Neural cell (in vitro differentiated cells): ENCODE data around the gene ARHGEF26. TPM values are rescaled to one million over a fixed set of nuclear protein-coding genes. Genes with fewer than 3 reads are reported as not detected.

Experiments
- H2AFZ ChIP-seq: fragments of 200-600, 300-800 bp; sonication (generic), shearing (Covaris generic); 2 replicates; pipeline ENCODE4 v1.6.0; 2014; ENCODE audit warnings: low read depth, mild to moderate bottlenecking, antibody characterized with exemption, low read length, moderate library complexity
- H3F3A ChIP-seq: fragments of 200-600 bp; shearing (Covaris generic); 2 replicates; pipeline ENCODE4 v1.6.1; 2016; ENCODE audit warnings: mild to moderate bottlenecking, moderate library complexity, mixed read lengths, antibody characterized with exemption, low read length; ENCODE audit not compliant: insufficient read depth, poor library complexity, severe bottlenecking
- H3K27ac ChIP-seq: fragments of 200-600, 300-800 bp; sonication (generic), shearing (Covaris generic); 2 replicates; pipeline ENCODE4 v1.5.1; 2014; ENCODE audit warnings: mild to moderate bottlenecking, low read length, moderate library complexity
- H3K27me3 ChIP-seq: fragments of 300-800, 200-600 bp; sonication (generic), shearing (Covaris generic); 2 replicates; pipeline ENCODE4 v1.6.0; 2014; ENCODE audit warnings: mild to moderate bottlenecking, low read depth, low read length, moderate library complexity; ENCODE audit not compliant: insufficient read depth
- H3K36me3 ChIP-seq: fragments of 300-800, 200-600 bp; sonication (generic), shearing (Covaris generic); 2 replicates; pipeline ENCODE4 v1.5.1; 2014; ENCODE audit warnings: mild to moderate bottlenecking, antibody characterized with exemption, low read length, moderate library complexity; ENCODE audit not compliant: insufficient read depth
- H3K4me2 ChIP-seq: fragments of 300-800, 200-600 bp; sonication (generic), shearing (Covaris generic); 2 replicates; pipeline ENCODE4 v1.6.0; 2014; ENCODE audit warnings: mild to moderate bottlenecking, low read length
- H3K4me3 ChIP-seq: fragments of 300-800, 200-600 bp; sonication (generic), shearing (Covaris generic); 2 replicates; pipeline ENCODE4 v1.5.1; 2014; ENCODE audit warnings: mild to moderate bottlenecking, low read length, moderate library complexity
- H3K79me2 ChIP-seq: fragments of 200-600 bp; shearing (Covaris generic); replicated peaks from 2 replicates; pipeline ENCODE4 v1.6.0; 2014; ENCODE audit warnings: mild to moderate bottlenecking, low read length, moderate library complexity; ENCODE audit not compliant: insufficient read depth
- H3K9ac ChIP-seq: fragments of 300-800, 200-600 bp; sonication (generic), shearing (Covaris generic); 2 replicates; pipeline ENCODE4 v1.6.1; 2016; ENCODE audit warnings: mild to moderate bottlenecking, low read length, mixed read lengths
- H3K9me2 ChIP-seq: fragments of 200-600 bp; shearing (Covaris generic); 2 replicates; pipeline ENCODE4 v1.6.1; 2016; ENCODE audit warnings: mild to moderate bottlenecking, low read length, mixed read lengths; ENCODE audit not compliant: insufficient read depth
- H3K9me3 ChIP-seq: fragments of 200-600, 300-800 bp; sonication (generic), shearing (Covaris generic); 2 replicates; pipeline ENCODE4 v1.6.1; 2016; ENCODE audit warnings: mild to moderate bottlenecking, mixed run types, low read length, moderate library complexity, mixed read lengths
- H4K20me1 ChIP-seq: fragments of 200-600 bp; shearing (Covaris generic); 2 replicates; pipeline ENCODE4 v1.6.1; 2016; ENCODE audit warnings: mild to moderate bottlenecking, mixed run types; ENCODE audit not compliant: insufficient read depth
- EP300 ChIP-seq: fragments of 450-650 bp; conservative IDR thresholded peaks from 2 replicates; pipeline ENCODE4 v1.6.1; 2014; ENCODE audit warnings: antibody characterized with exemption, mild to moderate bottlenecking, moderate library complexity; ENCODE audit not compliant: poor library complexity, severe bottlenecking
- EZH2 ChIP-seq: fragments of 200-600, 300-800 bp; shearing (Covaris generic), sonication (generic); IDR thresholded peaks from 2 replicates; pipeline ENCODE4 v1.6.1; 2014; ENCODE audit warnings: antibody characterized with exemption, low read length, borderline replicate concordance, mild to moderate bottlenecking; ENCODE audit not compliant: insufficient read depth, poor library complexity, severe bottlenecking
- MXI1 ChIP-seq: fragments of 450-650 bp; conservative IDR thresholded peaks from 2 replicates; pipeline ENCODE4 v1.6.1; 2014; ENCODE audit warnings: antibody characterized with exemption, mild to moderate bottlenecking; ENCODE audit not compliant: poor library complexity, severe bottlenecking
- POLR2AphosphoS5 ChIP-seq: IDR thresholded peaks from 2 replicates; pipeline ENCODE4 v1.6.1; 2012
- RAD21 ChIP-seq: fragments of 450-650 bp; conservative IDR thresholded peaks from 2 replicates; pipeline ENCODE4 v1.6.1; 2014; ENCODE audit warnings: antibody characterized with exemption, mild to moderate bottlenecking, moderate library complexity
- SMC3 ChIP-seq: fragments of 450-650 bp; conservative IDR thresholded peaks from 2 replicates; pipeline ENCODE4 v1.6.1; 2014; ENCODE audit warnings: antibody characterized with exemption, mild to moderate bottlenecking, moderate library complexity; ENCODE audit not compliant: poor library complexity
- TAF1 ChIP-seq: IDR thresholded peaks from 2 replicates; pipeline ENCODE4 v1.6.1; 2012; ENCODE audit warnings: low read depth
- polyA plus RNA-seq: library from polyadenylated mRNA; depleted of rRNA; stranded (reverse); fragments of >200 nt; gene quantifications from 2 replicates; pipeline ENCODE4 v1.2.3, GENCODE V29; 2014
- TF ChIP-seq, protein P1 (sequence below): fragments of 450-650 bp; IDR thresholded peaks from 2 replicates; pipeline ENCODE4 v1.5.1; 2014; ENCODE audit warnings: antibody characterized with exemption, mild to moderate bottlenecking, moderate library complexity; ENCODE audit not compliant: poor library complexity, severe bottlenecking
- TF ChIP-seq, protein P2 (sequence below): IDR thresholded peaks from 2 replicates; pipeline ENCODE4 v1.6.1; 2012; ENCODE audit warnings: borderline replicate concordance

ARHGEF26 gene
- polyA plus RNA-seq, 1 donor from 2014 or later, result 5.7 TPM

DNA sequence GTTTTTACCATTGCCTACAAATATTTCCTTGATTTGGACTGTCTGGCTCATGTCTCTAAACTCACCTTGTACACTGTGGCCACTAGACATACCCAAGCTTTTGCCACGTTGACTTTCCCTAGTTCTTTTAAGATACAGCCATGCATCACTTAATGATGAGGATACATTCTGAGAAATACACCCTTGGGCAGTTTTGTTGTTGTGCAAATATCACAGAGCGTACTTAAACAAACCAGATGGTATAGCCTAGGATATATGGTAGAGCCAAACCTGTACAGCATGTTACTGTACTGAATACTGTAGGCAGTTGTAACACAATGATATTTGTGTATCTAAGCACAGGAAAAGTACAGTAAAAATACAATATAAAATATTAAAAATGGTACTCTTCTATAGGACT is 5.5 kb downstream of the ARHGEF26 start:
- no peaks in the 10 kb centered on the region for H3F3A ChIP-seq

DNA sequence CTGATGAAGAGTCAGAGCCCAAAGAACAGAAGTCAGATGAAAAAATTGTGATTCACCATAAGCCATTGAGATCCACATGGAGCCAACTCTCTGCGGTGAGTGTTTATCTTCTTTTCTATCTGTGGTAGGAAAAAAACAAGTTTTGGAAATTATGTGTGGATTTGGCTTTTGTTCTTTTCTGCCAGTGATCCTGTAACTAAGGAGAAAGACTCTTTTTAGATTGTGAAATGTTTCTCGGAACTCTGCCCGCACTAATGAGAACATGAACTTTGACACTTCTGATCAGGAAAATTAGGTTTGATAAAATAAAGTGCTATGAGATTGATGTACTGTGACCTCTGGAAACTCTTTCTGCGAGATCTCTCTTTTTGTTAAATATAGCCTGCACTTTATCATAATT is 8.4 kb downstream of the ARHGEF26 start:
- H3K9me2 ChIP-seq, result no peaks in the 10 kb centered on the region
- no peaks in the 10 kb centered on the region for H3K36me3 ChIP-seq
- H3K4me3 ChIP-seq, result no peak overlapping the region
- H3K4me2 ChIP-seq, result no peak overlapping the region
- no peak overlapping the region for H3K27ac ChIP-seq
- H4K20me1 ChIP-seq, result no peaks in the 10 kb centered on the region
- TF ChIP-seq EZH2 (no peak), MXI1 (no peak), TAF1 (no peak), SMC3 (no peak), RAD21 (no peak), POLR2AphosphoS5 (no peak), EP300 (no peak)
- TF ChIP-seq, protein P1, sequence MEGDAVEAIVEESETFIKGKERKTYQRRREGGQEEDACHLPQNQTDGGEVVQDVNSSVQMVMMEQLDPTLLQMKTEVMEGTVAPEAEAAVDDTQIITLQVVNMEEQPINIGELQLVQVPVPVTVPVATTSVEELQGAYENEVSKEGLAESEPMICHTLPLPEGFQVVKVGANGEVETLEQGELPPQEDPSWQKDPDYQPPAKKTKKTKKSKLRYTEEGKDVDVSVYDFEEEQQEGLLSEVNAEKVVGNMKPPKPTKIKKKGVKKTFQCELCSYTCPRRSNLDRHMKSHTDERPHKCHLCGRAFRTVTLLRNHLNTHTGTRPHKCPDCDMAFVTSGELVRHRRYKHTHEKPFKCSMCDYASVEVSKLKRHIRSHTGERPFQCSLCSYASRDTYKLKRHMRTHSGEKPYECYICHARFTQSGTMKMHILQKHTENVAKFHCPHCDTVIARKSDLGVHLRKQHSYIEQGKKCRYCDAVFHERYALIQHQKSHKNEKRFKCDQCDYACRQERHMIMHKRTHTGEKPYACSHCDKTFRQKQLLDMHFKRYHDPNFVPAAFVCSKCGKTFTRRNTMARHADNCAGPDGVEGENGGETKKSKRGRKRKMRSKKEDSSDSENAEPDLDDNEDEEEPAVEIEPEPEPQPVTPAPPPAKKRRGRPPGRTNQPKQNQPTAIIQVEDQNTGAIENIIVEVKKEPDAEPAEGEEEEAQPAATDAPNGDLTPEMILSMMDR, result no peak
- TF ChIP-seq, protein P2, sequence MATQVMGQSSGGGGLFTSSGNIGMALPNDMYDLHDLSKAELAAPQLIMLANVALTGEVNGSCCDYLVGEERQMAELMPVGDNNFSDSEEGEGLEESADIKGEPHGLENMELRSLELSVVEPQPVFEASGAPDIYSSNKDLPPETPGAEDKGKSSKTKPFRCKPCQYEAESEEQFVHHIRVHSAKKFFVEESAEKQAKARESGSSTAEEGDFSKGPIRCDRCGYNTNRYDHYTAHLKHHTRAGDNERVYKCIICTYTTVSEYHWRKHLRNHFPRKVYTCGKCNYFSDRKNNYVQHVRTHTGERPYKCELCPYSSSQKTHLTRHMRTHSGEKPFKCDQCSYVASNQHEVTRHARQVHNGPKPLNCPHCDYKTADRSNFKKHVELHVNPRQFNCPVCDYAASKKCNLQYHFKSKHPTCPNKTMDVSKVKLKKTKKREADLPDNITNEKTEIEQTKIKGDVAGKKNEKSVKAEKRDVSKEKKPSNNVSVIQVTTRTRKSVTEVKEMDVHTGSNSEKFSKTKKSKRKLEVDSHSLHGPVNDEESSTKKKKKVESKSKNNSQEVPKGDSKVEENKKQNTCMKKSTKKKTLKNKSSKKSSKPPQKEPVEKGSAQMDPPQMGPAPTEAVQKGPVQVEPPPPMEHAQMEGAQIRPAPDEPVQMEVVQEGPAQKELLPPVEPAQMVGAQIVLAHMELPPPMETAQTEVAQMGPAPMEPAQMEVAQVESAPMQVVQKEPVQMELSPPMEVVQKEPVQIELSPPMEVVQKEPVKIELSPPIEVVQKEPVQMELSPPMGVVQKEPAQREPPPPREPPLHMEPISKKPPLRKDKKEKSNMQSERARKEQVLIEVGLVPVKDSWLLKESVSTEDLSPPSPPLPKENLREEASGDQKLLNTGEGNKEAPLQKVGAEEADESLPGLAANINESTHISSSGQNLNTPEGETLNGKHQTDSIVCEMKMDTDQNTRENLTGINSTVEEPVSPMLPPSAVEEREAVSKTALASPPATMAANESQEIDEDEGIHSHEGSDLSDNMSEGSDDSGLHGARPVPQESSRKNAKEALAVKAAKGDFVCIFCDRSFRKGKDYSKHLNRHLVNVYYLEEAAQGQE, result no peak
- no peak overlapping the region for H3K9ac ChIP-seq
- H2AFZ ChIP-seq, result no peak overlapping the region
- no peaks in the 10 kb centered on the region for H3K9me3 ChIP-seq
- H3F3A ChIP-seq, result no peaks in the 10 kb centered on the region
- no peaks in the 10 kb centered on the region for H3K27me3 ChIP-seq
- no peaks in the 10 kb centered on the region for H3K79me2 ChIP-seq

More for the DNA sequence above, 5.5 kb downstream of the ARHGEF26 start:
- no peaks in the 10 kb centered on the region for H3K9me3 ChIP-seq
- H3K9me2 ChIP-seq, result no peaks in the 10 kb centered on the region
- H3K27me3 ChIP-seq, result peaks cover 25% of the 10 kb centered on the region
- no peaks in the 10 kb centered on the region for H3K79me2 ChIP-seq
- no peak overlapping the region for H3K9ac ChIP-seq
- H4K20me1 ChIP-seq, result no peaks in the 10 kb centered on the region
- H2AFZ ChIP-seq, result no peak overlapping the region
- no peaks in the 10 kb centered on the region for H3K36me3 ChIP-seq
- TF ChIP-seq RAD21 (no peak), EP300 (no peak), SMC3 (no peak), MXI1 (no peak), EZH2 (no peak), POLR2AphosphoS5 (no peak), TAF1 (no peak)
- TF ChIP-seq, protein P2, result no peak
- TF ChIP-seq, protein P1, result no peak
- no peak overlapping the region for H3K4me3 ChIP-seq
- no peak overlapping the region for H3K27ac ChIP-seq
- H3K4me2 ChIP-seq, result no peak overlapping the region
